ENCODE results near the gene DDX6.
"Not testable (repeated sequence)": the region's sequence is repeated elsewhere in the genome, so short reads cannot be mapped to it uniquely, and the experiment has no call there.

The DDX6 gene

GRCh38 chr11:118778898-118779297 is 12.1 kb downstream of the DDX6 start:
- no peak overlapping the region for H3K4me3 ChIP-seq (replicated peaks; ENCODE audit: low read depth, low read length)
- no peak for TF ChIP-seq CTCF (IDR thresholded peaks at IDR 0.05; ENCODE audit: low read length, missing control alignments)
- DNase-seq (ENCODE audit: low read depth): no peak

GRCh38 chr11:118774032-118774431 is 16.9 kb downstream of the DDX6 start:
- no peak for TF ChIP-seq CTCF (IDR thresholded peaks at IDR 0.05; ENCODE audit: low read length, missing control alignments)
- DNase-seq (ENCODE audit: low read depth): no peak
- no peak overlapping the region for H3K4me3 ChIP-seq (replicated peaks; ENCODE audit: low read depth, low read length)

GRCh38 chr11:118771547-118772288 is 19.2 kb downstream of the DDX6 start:
- no peak for DNase-seq (ENCODE audit: low read depth)
- H3K4me3 ChIP-seq (replicated peaks; ENCODE audit: low read depth, low read length): no peak overlapping the region
- TF ChIP-seq CTCF (IDR thresholded peaks at IDR 0.05; ENCODE audit: low read length, missing control alignments): no peak

- TF ChIP-seq CTCF (IDR thresholded peaks at IDR 0.05; ENCODE audit: low read length, missing control alignments): no peak
Measured at GRCh38 chr11:118768690-118769089, 22.3 kb downstream of the DDX6 start.

GRCh38 chr11:118766035-118766434 is 24.9 kb downstream of the DDX6 start:
- no peak overlapping the region for H3K4me3 ChIP-seq (replicated peaks; ENCODE audit: low read depth, low read length)
- no peak for TF ChIP-seq CTCF (IDR thresholded peaks at IDR 0.05; ENCODE audit: low read length, missing control alignments)
- DNase-seq (ENCODE audit: low read depth): no peak

More at GRCh38 chr11:118768690-118769089, 22.3 kb downstream of the DDX6 start:
- H3K4me3 ChIP-seq (replicated peaks; ENCODE audit: low read depth, low read length): no peak overlapping the region
- DNase-seq (ENCODE audit: low read depth): no peak

GRCh38 chr11:118765095-118765691 is 25.8 kb downstream of the DDX6 start:
- DNase-seq (ENCODE audit: low read depth); H3K4me3 ChIP-seq (replicated peaks; ENCODE audit: low read depth, low read length): not testable (repeated sequence)

GRCh38 chr11:118763041-118763440 is 27.9 kb downstream of the DDX6 start:
- TF ChIP-seq CTCF (IDR thresholded peaks at IDR 0.05; ENCODE audit: low read length, missing control alignments): no peak
- no peak overlapping the region for H3K4me3 ChIP-seq (replicated peaks; ENCODE audit: low read depth, low read length)
- no peak for DNase-seq (ENCODE audit: low read depth)

- H3K4me3 ChIP-seq (replicated peaks; ENCODE audit: low read depth, low read length); DNase-seq (ENCODE audit: low read depth): not testable (repeated sequence)
Measured at GRCh38 chr11:118761981-118762380, 29.0 kb downstream of the DDX6 start.

Data from fibroblast of pulmonary artery (primary cell).